Activated naive CD8-positive, alpha-beta T cell treated with anti-CD3 and anti-CD28 coated beads for 36 hours (primary cell): ENCODE data around the gene KRT36. TPM values are rescaled to one million over a fixed set of nuclear protein-coding genes. Genes with fewer than 3 reads are reported as not detected.

Experiments
- DNase-seq: peaks from one replicate; pipeline ENCODE4 v3.0.0; 2021
- H3K27ac Mint-ChIP-seq: one replicate; pipeline ENCODE4 v1.8.0; 2022; ENCODE audit warnings: mild to moderate bottlenecking, moderate library complexity, mixed read lengths
- H3K27me3 Mint-ChIP-seq: one replicate; pipeline ENCODE4 v1.8.0; 2022; ENCODE audit warnings: mild to moderate bottlenecking, mixed read lengths
- H3K36me3 Mint-ChIP-seq: one replicate; pipeline ENCODE4 v1.8.0; 2021; ENCODE audit warnings: mild to moderate bottlenecking, mixed read lengths
- H3K4me1 Mint-ChIP-seq: one replicate; pipeline ENCODE4 v1.8.0; 2021; ENCODE audit warnings: mixed read lengths
- H3K4me3 Mint-ChIP-seq: one replicate; pipeline ENCODE4 v1.8.0; 2022; ENCODE audit warnings: mild to moderate bottlenecking, moderate library complexity, mixed read lengths
- H3K9me3 Mint-ChIP-seq: one replicate; pipeline ENCODE4 v1.8.0; 2022; ENCODE audit warnings: mixed read lengths
- total RNA-seq, 2 experiments: library from RNA; stranded (reverse); gene quantifications; one replicate each; pipeline ENCODE4 v1.2.3, GENCODE V29; 2021

The KRT36 gene
- total RNA-seq = not detected

- H3K4me1 Mint-ChIP-seq = peaks cover 4% of the 10 kb centered on the region
- H3K27ac Mint-ChIP-seq = no peak within 1 kb of the TSS
- no peaks in the 10 kb centered on the region for H3K9me3 Mint-ChIP-seq
- no peak within 1 kb of the TSS for H3K4me3 Mint-ChIP-seq
- peaks cover 5% of the 10 kb centered on the region for H3K27me3 Mint-ChIP-seq
- H3K36me3 Mint-ChIP-seq = no peaks in the 10 kb centered on the region
- no peak for DNase-seq
Measured at GRCh38 chr17:41489531-41489930, at the start of gene KRT36. Gene KRT36, minus strand, starts transcription at chr17:41489910. Its CDS starts 46 bp downstream, at chr17:41489864.

DNA sequence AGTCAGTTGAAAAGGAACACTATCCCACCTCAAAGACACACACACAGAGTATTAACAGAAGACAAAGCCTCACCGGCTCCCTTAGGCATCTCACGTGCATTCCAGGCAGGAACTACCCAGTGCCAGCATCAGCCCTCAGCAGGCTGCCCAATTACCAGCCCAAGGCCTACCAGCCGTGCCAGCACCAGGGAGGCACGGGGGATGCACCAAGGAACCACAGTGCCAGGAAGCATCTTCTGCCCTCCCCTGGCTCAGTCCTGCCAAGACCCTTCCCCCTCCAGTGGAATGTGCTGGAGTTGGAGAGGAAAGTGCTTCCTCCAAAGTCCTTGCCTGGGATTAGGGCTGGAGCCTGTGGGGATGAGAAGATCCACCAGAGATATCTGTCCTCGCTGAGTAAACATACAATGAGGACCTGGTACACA, 49.4 kb upstream of the KRT36 start:
- no peaks in the 10 kb centered on the region for H3K36me3 Mint-ChIP-seq
- H3K9me3 Mint-ChIP-seq = no peaks in the 10 kb centered on the region
- H3K27me3 Mint-ChIP-seq = peaks cover 13% of the 10 kb centered on the region
- H3K4me1 Mint-ChIP-seq = no peaks in the 10 kb centered on the region
- no peak overlapping the region for H3K4me3 Mint-ChIP-seq
- no peak overlapping the region for H3K27ac Mint-ChIP-seq
- DNase-seq = no peak

DNA sequence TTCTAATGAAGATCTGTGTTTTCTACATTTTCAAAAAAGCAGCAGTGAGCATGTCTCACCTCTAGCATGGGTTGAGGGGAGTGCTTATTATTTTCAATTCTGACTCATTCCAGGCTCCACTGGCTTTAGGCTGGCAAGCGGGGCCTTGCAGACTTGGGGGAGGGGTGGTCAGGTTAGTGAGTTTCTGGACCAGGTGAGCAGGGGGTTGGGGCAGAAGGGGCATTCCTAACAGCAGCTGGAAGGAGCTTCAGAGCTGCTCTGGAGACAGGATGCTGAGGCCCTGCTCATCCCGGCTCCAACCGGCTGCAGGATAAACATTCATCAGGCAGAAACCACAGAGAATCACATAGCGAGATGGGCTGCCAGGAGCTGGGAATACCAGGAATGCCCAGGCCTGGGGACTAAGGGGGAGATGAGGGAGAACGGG, 48.9 kb upstream of the KRT36 start:
- no peaks in the 10 kb centered on the region for H3K36me3 Mint-ChIP-seq
- no peak overlapping the region for H3K4me3 Mint-ChIP-seq
- H3K27me3 Mint-ChIP-seq = peaks cover 16% of the 10 kb centered on the region
- H3K4me1 Mint-ChIP-seq = no peaks in the 10 kb centered on the region
- H3K27ac Mint-ChIP-seq = no peak overlapping the region
- no peaks in the 10 kb centered on the region for H3K9me3 Mint-ChIP-seq
- DNase-seq = no peak

DNA sequence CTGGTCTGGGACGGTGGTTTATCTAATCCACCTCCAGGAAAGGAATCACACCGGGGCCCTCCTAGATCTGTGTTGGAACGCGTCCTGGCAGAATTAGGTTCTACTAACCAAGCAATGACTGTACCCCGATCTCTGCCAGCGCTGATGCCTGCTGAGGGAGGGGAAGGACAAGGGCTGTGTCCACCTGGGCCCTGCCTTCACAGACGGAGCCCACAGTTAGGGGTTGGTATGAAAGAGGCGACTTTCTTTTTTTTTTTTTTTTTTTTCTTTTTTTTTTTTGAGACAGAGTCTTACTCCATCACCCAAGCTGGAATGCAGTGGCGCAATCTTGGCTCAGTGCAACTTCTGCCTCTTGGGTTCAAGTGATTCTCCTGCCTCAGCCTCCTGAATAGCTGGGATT, 48.3 kb upstream of the KRT36 start:
- no peaks in the 10 kb centered on the region for H3K4me1 Mint-ChIP-seq
- H3K4me3 Mint-ChIP-seq = no peak overlapping the region
- H3K27ac Mint-ChIP-seq = no peak overlapping the region
- H3K27me3 Mint-ChIP-seq = peaks cover 22% of the 10 kb centered on the region
- H3K36me3 Mint-ChIP-seq = no peaks in the 10 kb centered on the region
- no peak for DNase-seq
- no peaks in the 10 kb centered on the region for H3K9me3 Mint-ChIP-seq

GRCh38 chr17:41537614-41537954, 47.9 kb upstream of the KRT36 start:
- peaks cover 25% of the 10 kb centered on the region for H3K27me3 Mint-ChIP-seq

DNA sequence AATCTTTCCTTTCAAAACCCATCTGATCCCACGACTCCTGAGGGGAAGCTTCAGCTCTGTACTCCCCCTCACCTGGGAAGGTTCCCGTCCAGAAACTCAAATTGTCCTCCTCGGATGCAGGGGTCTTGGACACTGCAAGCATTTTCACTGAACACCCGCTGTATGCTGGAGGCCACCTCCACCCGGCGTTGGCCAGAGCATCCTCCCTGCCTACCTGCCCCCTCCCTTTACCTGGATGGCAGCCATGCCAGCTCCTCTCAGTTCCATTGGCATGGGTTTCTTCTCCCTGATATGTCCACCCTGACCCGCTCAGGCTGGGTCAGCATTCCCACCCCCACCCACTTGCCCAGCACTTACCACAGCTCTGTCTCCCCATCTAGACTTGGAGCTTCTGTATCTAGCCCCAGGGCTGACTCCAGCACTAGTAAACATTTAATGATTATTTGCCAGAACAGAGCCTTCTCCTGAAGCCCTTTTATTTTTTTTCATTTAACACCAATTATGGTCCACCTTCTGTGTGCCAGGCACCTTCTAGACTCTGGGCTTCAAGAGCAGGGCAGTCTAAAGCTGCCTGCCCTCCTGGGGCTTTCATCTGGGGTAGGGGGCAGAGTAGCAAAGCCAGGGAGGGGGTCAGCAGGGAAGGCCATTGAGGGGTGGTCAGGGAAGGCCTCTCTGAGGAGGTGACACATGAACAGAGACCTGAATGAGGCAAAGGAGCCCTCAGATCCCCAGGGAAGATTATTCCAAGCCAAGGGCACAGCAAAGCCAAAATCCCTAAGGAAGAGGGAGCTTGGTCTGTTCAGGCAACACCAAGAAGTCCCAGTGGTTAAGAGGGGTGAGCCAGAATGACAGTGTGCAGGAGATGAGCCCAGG, 47.3 kb upstream of the KRT36 start:
- Mint-ChIP-seq H3K9me3 (no peaks in the 10 kb centered on the region), H3K27me3 (peaks cover 29% of the 10 kb centered on the region), H3K4me1 (no peaks in the 10 kb centered on the region), H3K4me3 (no peak overlapping the region), H3K27ac (no peak overlapping the region), H3K36me3 (no peaks in the 10 kb centered on the region)
- DNase-seq = no peak

More at GRCh38 chr17:41537614-41537954, 47.9 kb upstream of the KRT36 start:
- Mint-ChIP-seq H3K9me3 (no peaks in the 10 kb centered on the region), H3K27ac (no peak overlapping the region), H3K4me3 (no peak overlapping the region), H3K4me1 (no peaks in the 10 kb centered on the region), H3K36me3 (no peaks in the 10 kb centered on the region)
- DNase-seq = no peak

GRCh38 chr17:41535764-41536481, 46.2 kb upstream of the KRT36 start:
- Mint-ChIP-seq H3K9me3 (no peaks in the 10 kb centered on the region), H3K36me3 (no peaks in the 10 kb centered on the region), H3K4me3 (no peak overlapping the region), H3K27ac (no peak overlapping the region), H3K4me1 (no peaks in the 10 kb centered on the region), H3K27me3 (peaks cover 34% of the 10 kb centered on the region)
- no peak for DNase-seq

DNA sequence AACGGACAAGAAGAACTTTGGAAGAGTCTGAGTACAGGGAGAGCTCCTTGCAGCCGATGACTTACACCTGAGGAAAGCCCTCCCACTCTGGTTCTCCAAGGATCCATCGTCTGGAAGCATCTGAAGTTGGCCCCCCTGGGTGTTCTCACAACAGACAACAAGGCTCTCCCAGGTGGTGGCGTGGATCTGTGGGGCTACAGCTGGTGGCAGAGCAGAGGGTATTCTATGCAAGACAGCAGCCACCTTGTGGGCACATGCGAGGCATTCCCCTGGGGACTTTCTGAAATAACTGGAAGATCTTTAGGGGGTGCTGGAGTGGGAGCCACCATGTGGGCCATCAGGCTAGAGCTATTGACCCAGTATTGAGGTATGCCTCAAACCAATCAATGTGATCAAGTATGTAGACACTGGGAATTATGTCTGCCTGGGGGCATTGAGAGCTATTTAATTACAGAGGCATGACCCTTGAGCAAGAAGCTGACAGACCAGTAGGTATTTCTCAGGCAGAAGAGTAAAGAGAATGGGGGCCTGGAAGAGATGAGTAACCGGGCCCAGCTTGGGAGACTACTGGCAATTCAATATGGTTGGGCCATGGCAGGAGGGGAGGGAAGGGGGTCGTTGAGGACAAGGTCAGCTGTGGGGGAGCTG, 45.3 kb upstream of the KRT36 start:
- Mint-ChIP-seq H3K27ac (no peak overlapping the region), H3K27me3 (peaks cover 38% of the 10 kb centered on the region), H3K36me3 (no peaks in the 10 kb centered on the region), H3K9me3 (no peaks in the 10 kb centered on the region), H3K4me3 (no peak overlapping the region), H3K4me1 (no peaks in the 10 kb centered on the region)
- no peak for DNase-seq

DNA sequence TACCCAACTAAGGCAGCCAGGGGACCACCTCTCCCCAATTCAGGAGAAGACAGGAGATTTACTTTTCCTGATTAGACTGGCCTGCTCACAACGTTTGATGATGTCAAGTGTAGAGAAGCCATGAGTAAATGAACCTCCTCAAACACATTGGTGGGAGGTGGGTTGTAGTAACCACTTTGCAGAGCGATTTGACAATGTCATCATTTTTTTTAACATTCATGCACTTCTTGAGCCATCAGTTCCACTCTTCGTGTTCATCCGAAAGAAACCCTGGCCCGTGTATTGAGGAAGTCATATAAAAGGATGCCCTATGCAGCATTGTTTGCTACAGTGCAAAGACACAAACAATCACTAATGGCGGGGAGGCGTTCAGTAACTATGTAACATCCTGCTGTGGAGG, 43.9 kb upstream of the KRT36 start:
- H3K4me1 Mint-ChIP-seq = peaks cover 4% of the 10 kb centered on the region
- H3K27me3 Mint-ChIP-seq = peaks cover 52% of the 10 kb centered on the region
- no peaks in the 10 kb centered on the region for H3K9me3 Mint-ChIP-seq
- no peak for DNase-seq
- H3K36me3 Mint-ChIP-seq = no peaks in the 10 kb centered on the region
- H3K4me3 Mint-ChIP-seq = no peak overlapping the region
- no peak overlapping the region for H3K27ac Mint-ChIP-seq

- H3K27me3 Mint-ChIP-seq = peaks cover 57% of the 10 kb centered on the region
- no peak overlapping the region for H3K27ac Mint-ChIP-seq
- H3K9me3 Mint-ChIP-seq = no peaks in the 10 kb centered on the region
- no peaks in the 10 kb centered on the region for H3K36me3 Mint-ChIP-seq
- H3K4me3 Mint-ChIP-seq = no peak overlapping the region
- DNase-seq = no peak
- H3K4me1 Mint-ChIP-seq = peaks cover 7% of the 10 kb centered on the region
Measured at GRCh38 chr17:41532947-41533570, 43.3 kb upstream of the KRT36 start.

- Mint-ChIP-seq H3K36me3 (no peaks in the 10 kb centered on the region), H3K9me3 (no peaks in the 10 kb centered on the region), H3K4me3 (no peak overlapping the region), H3K27ac (no peak overlapping the region), H3K4me1 (peaks cover 13% of the 10 kb centered on the region), H3K27me3 (peaks cover 61% of the 10 kb centered on the region)
- no peak for DNase-seq
Measured at GRCh38 chr17:41531993-41532392, 42.3 kb upstream of the KRT36 start.

GRCh38 chr17:41530062-41531048, 40.6 kb upstream of the KRT36 start:
- Mint-ChIP-seq H3K36me3 (no peaks in the 10 kb centered on the region), H3K9me3 (no peaks in the 10 kb centered on the region), H3K27me3 (peaks cover 72% of the 10 kb centered on the region), H3K27ac (no peak overlapping the region), H3K4me3 (no peak overlapping the region), H3K4me1 (peaks cover 14% of the 10 kb centered on the region)
- no peak for DNase-seq

- Mint-ChIP-seq H3K9me3 (no peaks in the 10 kb centered on the region), H3K27ac (no peak overlapping the region), H3K4me3 (no peak overlapping the region), H3K36me3 (no peaks in the 10 kb centered on the region), H3K27me3 (peaks cover 69% of the 10 kb centered on the region), H3K4me1 (peaks cover 14% of the 10 kb centered on the region)
- DNase-seq = no peak
Measured at GRCh38 chr17:41529491-41529915, 39.8 kb upstream of the KRT36 start.

- no peaks in the 10 kb centered on the region for H3K9me3 Mint-ChIP-seq
- peak overlapping the region; percentile 2 for H3K4me3 Mint-ChIP-seq
- no peaks in the 10 kb centered on the region for H3K36me3 Mint-ChIP-seq
- no peak overlapping the region for H3K27ac Mint-ChIP-seq
- peaks cover 14% of the 10 kb centered on the region for H3K4me1 Mint-ChIP-seq
- peaks cover 68% of the 10 kb centered on the region for H3K27me3 Mint-ChIP-seq
- DNase-seq = no peak
Measured at GRCh38 chr17:41528959-41529353, 39.2 kb upstream of the KRT36 start.
